AG09319 (cell line): ENCODE results near the gene PAK4.

ENCODE experiments used
- DNase-seq: peaks from one replicate; pipeline ENCODE4 v3.0.0-alpha.2; 2010; ENCODE audit warnings: low read depth; ENCODE audit errors: extremely low read depth
- CTCF ChIP-seq: IDR thresholded peaks from 2 replicates; pipeline ENCODE4 v1.5.1; 2011; ENCODE audit warnings: low read depth, mild to moderate bottlenecking, inconsistent platforms, low read length, moderate library complexity

PAK4 gene

GRCh38 chr19:39194832-39195542 is 69.4 kb downstream of the PAK4 start:
- no peak for DNase-seq
- TF ChIP-seq CTCF = no peak

DNA sequence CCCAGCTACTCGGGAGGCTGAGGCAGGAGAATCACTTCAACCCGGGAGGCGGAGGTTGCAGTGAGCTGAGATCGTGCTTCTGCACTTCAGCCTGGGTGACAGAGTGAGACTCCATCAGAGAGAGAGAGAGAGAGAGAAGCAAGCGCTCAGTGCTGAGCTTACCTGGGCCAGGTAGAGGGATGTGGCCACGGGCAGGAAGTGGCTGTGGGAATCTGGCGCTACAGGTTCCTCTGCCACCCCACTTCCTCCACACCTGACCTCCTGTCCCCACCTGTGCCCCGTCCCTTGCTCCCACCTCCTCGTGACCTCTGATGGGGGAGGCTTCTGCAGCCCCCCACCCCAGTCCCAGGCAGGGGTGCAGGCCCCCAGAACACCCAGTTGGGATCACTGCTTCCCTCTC is 70.2 kb downstream of the PAK4 start:
- DNase-seq = no peak
- no peak for TF ChIP-seq CTCF

GRCh38 chr19:39196320-39196719 is 70.7 kb downstream of the PAK4 start:
- no peak for DNase-seq
- no peak for TF ChIP-seq CTCF

- no peak for DNase-seq
- TF ChIP-seq CTCF = no peak
These were observed 71.4 kb downstream of the PAK4 start, which contains the start of gene NCCRP1 for GRCh38 chr19:39196860-39197562. NCCRP1 (plus strand) TSS chr19:39196964; CDS start chr19:39196983, 19 bp downstream.

DNA sequence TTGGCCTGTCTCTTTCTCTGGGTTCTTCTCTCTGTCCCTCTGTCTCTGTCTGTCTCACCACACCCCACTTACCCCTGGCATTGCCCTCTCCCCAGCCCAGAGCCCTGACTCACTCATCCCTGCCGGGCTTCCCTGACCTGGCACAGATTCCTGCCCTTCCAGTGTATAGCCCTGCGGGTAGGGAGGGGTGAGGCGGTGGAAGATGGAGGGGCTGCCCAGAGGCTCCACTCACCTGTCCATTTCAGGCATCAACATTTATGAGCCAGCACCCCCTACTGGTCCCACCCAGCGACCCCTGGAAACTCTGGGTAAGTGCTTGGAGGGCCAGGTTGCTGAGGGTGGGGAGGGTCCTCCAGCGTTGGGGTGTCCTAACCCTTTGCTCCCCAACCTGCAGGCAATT is 72.2 kb downstream of the PAK4 start:
- TF ChIP-seq CTCF = no peak

DNA sequence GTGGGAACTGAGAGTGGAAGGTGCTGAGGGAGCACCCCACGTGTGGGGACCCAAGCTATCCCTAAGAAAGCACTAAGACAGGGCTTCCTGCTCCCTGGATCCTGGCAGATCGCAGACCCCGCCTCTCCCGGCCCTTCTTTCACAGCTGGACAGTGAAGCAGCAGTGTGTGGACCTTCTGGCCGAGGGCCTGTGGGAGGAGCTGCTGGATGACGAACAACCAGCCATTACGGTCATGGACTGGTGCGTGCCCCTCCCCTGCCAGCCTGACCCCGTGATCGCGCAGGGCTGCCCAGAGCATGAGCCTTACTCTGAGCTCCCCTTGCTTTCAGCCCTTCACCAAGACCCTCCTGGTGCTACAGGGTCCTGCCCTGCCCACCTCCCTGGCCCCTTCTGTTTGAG is 73.4 kb downstream of the PAK4 start:
- DNase-seq = peak; percentile 24
- no peak for TF ChIP-seq CTCF

More for the DNA sequence above, 72.2 kb downstream of the PAK4 start:
- DNase-seq = no peak

GRCh38 chr19:39200066-39200802 is 74.6 kb downstream of the PAK4 start:
- TF ChIP-seq CTCF = no peak
- no peak for DNase-seq
